SU-DHL-6 (cell line): ENCODE results near the gene DCN.

ENCODE experiments used
- H2AFZ ChIP-seq: fragments of 200-600 bp; sonication (generic); 2 replicates; pipeline ENCODE4 v1.6.1; 2014; ENCODE audit warnings: low read depth, mild to moderate bottlenecking, moderate library complexity, mixed read lengths, antibody characterized with exemption, low read length; ENCODE audit not compliant: severe bottlenecking
- H3F3A ChIP-seq: fragments of 200-600 bp; shearing (Covaris generic); 2 replicates; pipeline ENCODE4 v1.6.0; 2016; ENCODE audit warnings: antibody characterized with exemption, mild to moderate bottlenecking; ENCODE audit not compliant: insufficient read depth
- H3K27ac ChIP-seq: fragments of 200-600 bp; sonication (generic); 2 replicates; pipeline ENCODE4 v1.5.1; 2016; ENCODE audit warnings: low read depth, mild to moderate bottlenecking, low read length, moderate library complexity, mixed read lengths
- H3K27me3 ChIP-seq: fragments of 200-600 bp; sonication (generic), shearing (Covaris generic); 2 replicates; pipeline ENCODE4 v1.6.0; 2014; ENCODE audit warnings: mild to moderate bottlenecking, low read length
- H3K36me3 ChIP-seq: fragments of 200-600 bp; sonication (generic); 2 replicates; pipeline ENCODE4 v1.6.1; 2014; ENCODE audit warnings: mild to moderate bottlenecking, low read length, mixed read lengths
- H3K4me2 ChIP-seq: fragments of 300-600, 200-600 bp; shearing (Covaris generic), sonication (generic); 2 replicates; pipeline ENCODE4 v1.6.0; 2014; ENCODE audit warnings: low read length, low read depth, mild to moderate bottlenecking; ENCODE audit not compliant: poor library complexity, severe bottlenecking
- H3K4me3 ChIP-seq: fragments of 200-600 bp; sonication (generic); 2 replicates; pipeline ENCODE4 v1.5.1; 2014; ENCODE audit warnings: antibody characterized with exemption, low read length, mild to moderate bottlenecking, mixed read lengths; ENCODE audit not compliant: insufficient read depth, poor library complexity, severe bottlenecking
- H3K79me2 ChIP-seq: fragments of 200-600 bp; sonication (generic); 2 replicates; pipeline ENCODE4 v1.6.1; 2014; ENCODE audit warnings: mild to moderate bottlenecking, low read length, moderate library complexity; ENCODE audit not compliant: insufficient read depth
- H3K9ac ChIP-seq: fragments of 200-600 bp; sonication (generic); 2 replicates; pipeline ENCODE4 v1.7.0; 2014; ENCODE audit warnings: mild to moderate bottlenecking, low read length
- H3K9me2 ChIP-seq: fragments of 200-600 bp; sonication (generic); replicated peaks from 2 replicates; pipeline ENCODE4 v1.6.1; 2014; ENCODE audit warnings: low read length; ENCODE audit not compliant: insufficient read depth
- H3K9me3 ChIP-seq: fragments of 200-600 bp; sonication (generic); 2 replicates; pipeline ENCODE4 v1.6.1; 2014; ENCODE audit warnings: low read length, mixed read lengths; ENCODE audit not compliant: insufficient read depth
- H4K20me1 ChIP-seq: fragments of 200-600 bp; sonication (generic); 2 replicates; pipeline ENCODE4 v1.6.1; 2014; ENCODE audit warnings: low read depth, mild to moderate bottlenecking, antibody characterized with exemption, low read length, moderate library complexity, mixed read lengths
- CTCF ChIP-seq: fragments of 200-600 bp; sonication (generic); IDR thresholded peaks from one replicate; pipeline ENCODE4 v1.5.1; 2017; ENCODE audit warnings: antibody characterized with exemption, mild to moderate bottlenecking, low read length, moderate library complexity; ENCODE audit not compliant: insufficient read depth, poor library complexity, severe bottlenecking
- EZH2phosphoT487 ChIP-seq: fragments of 200-600 bp; sonication (generic), shearing (Covaris generic); conservative IDR thresholded peaks from 2 replicates; pipeline ENCODE4 v1.6.1; 2018; ENCODE audit warnings: mild to moderate bottlenecking, antibody characterized with exemption, low read length, moderate library complexity, mixed read lengths

The DCN gene

GRCh38 chr12:91094032-91094662, 88.5 kb downstream of the DCN start:
- H3K27me3 ChIP-seq: no peaks in the 10 kb centered on the region
- H2AFZ ChIP-seq: no peak overlapping the region
- H3K4me2 ChIP-seq: no peak overlapping the region
- H4K20me1 ChIP-seq: no peaks in the 10 kb centered on the region
- H3K9me3 ChIP-seq: no peaks in the 10 kb centered on the region
- no peaks in the 10 kb centered on the region for H3F3A ChIP-seq
- no peak overlapping the region for H3K27ac ChIP-seq
- no peak overlapping the region for H3K9ac ChIP-seq
- H3K9me2 ChIP-seq: no peaks in the 10 kb centered on the region
- no peaks in the 10 kb centered on the region for H3K79me2 ChIP-seq
- no peak overlapping the region for H3K4me3 ChIP-seq
- no peaks in the 10 kb centered on the region for H3K36me3 ChIP-seq
- TF ChIP-seq CTCF (no peak), EZH2phosphoT487 (no peak)

GRCh38 chr12:91093341-91093740, 89.3 kb downstream of the DCN start:
- H3K9me3 ChIP-seq: no peaks in the 10 kb centered on the region
- H3K4me3 ChIP-seq: no peak overlapping the region
- no peaks in the 10 kb centered on the region for H3F3A ChIP-seq
- no peaks in the 10 kb centered on the region for H3K27me3 ChIP-seq
- H2AFZ ChIP-seq: no peak overlapping the region
- H3K9ac ChIP-seq: no peak overlapping the region
- no peak overlapping the region for H3K4me2 ChIP-seq
- H3K9me2 ChIP-seq: no peaks in the 10 kb centered on the region
- H3K27ac ChIP-seq: no peak overlapping the region
- no peaks in the 10 kb centered on the region for H3K79me2 ChIP-seq
- TF ChIP-seq CTCF: no peak
- no peak for TF ChIP-seq EZH2phosphoT487
- H3K36me3 ChIP-seq: no peaks in the 10 kb centered on the region
- no peaks in the 10 kb centered on the region for H4K20me1 ChIP-seq

GRCh38 chr12:91091916-91092715, 90.5 kb downstream of the DCN start:
- no peaks in the 10 kb centered on the region for H3K79me2 ChIP-seq
- H3K27ac ChIP-seq: no peak overlapping the region
- TF ChIP-seq EZH2phosphoT487: no peak
- no peak for TF ChIP-seq CTCF
- no peak overlapping the region for H3K4me2 ChIP-seq
- H2AFZ ChIP-seq: no peak overlapping the region
- no peaks in the 10 kb centered on the region for H4K20me1 ChIP-seq
- no peaks in the 10 kb centered on the region for H3K27me3 ChIP-seq
- no peak overlapping the region for H3K4me3 ChIP-seq
- no peak overlapping the region for H3K9ac ChIP-seq
- H3K9me3 ChIP-seq: no peaks in the 10 kb centered on the region
- H3K36me3 ChIP-seq: no peaks in the 10 kb centered on the region
- H3K9me2 ChIP-seq: no peaks in the 10 kb centered on the region
- H3F3A ChIP-seq: no peaks in the 10 kb centered on the region
